T-helper 22 cell (primary cell): ENCODE data around the gene TRIML1.
"Not testable (repeated sequence)": the region's sequence is repeated elsewhere in the genome, so short reads cannot be mapped to it uniquely, and the experiment has no call there.

Source experiments
- DNase-seq: peaks from one replicate; pipeline ENCODE4 v3.0.0-alpha.2; 2020; ENCODE audit warnings: low read depth

TRIML1 gene

GRCh38 chr4:188154668-188155405 lies 15.6 kb downstream of the TRIML1 start:
- DNase-seq: no peak

DNA sequence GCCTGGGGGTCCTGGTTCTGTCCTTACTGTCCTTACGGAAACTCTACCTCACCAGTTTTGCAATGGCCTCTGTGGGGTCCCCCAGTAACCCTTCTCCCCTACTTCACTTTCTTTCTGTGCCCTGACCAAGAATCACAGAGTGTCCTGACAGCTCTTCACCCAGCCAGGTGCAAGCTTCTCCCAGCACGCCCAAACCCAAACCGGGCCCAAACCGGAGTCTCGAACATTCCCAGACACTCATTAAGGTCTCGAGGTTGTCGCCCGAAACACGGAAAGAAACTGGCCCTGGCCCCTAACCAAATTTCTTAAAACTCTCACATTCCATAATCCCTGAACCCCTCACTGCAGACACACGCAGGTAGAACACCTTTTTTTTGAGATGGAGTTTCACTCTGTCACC lies 19.1 kb downstream of the TRIML1 start:
- no peak for DNase-seq

DNA sequence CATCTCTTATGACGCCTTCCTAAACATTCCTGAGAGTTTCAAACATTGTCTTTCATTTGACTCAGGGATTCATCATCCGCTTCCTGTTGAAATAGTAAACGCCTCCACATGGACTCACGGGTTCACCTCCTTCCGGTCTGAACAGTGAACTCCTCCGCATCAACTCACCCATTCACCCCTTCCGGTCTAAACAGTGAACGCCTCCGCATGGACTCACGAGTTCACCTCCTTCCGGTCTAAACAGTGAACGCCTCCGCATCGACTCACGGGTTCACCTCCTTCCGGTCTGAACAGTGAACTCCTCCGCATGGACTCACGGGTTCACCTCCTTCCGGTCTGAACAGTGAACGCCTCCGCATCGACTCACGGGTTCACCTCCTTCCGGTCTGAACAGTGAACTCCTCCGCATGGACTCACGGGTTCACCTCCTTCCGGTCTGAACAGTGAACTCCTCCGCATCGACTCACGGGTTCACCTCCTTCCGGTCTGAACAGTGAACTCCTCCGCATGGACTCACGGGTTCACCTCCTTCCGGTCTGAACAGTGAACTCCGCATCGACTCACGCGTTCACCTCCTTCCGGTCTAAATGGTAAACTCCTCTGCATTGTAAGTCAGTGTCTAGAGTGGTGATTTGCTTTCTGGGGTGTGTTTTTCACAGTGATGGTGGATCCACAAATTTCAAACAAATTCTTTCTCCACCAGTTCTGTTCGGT lies 20.4 kb downstream of the TRIML1 start:
- DNase-seq: not testable (repeated sequence)

- no peak for DNase-seq
These were observed 21.2 kb downstream of the TRIML1 start for GRCh38 chr4:188160406-188160805.

DNA sequence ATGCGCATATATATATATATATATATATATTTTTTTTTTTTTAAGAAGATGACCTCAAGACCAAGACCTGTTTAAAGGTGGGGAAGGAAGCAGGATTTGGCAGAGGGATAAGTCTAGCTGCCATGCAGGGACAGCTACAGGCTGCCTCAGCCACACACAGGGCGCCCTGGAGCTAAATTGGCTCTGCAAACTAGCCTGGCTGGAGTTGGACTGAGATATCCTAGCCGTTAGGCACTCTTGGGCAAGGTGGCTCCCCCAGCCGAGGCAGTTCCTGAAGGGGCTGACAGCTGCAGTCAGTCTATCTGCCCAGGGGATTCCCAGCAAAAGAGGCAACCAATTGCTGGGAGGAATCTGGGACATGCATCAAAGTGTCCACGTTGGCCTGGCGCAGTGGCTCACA lies 21.9 kb downstream of the TRIML1 start:
- no peak for DNase-seq

DNA sequence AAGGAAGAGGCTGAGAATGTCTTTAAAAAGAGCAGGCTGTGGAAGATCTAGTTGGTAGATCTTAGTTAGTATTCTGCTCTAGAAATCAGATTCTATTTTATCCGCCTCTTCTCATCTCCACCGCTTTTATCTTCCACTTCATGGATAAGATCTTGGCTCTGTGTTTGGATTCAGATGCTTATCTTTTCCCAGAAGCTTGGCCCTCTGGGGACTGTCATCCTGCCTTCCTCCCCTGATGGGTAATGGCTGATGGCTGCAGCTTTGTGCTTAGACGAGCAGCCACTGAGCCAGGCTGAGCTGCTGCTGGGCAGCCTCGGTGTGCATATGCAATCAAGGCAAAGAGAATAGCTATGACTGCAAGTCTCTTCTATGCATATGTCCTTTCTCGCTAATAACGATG lies 23.5 kb downstream of the TRIML1 start:
- DNase-seq: no peak

DNA sequence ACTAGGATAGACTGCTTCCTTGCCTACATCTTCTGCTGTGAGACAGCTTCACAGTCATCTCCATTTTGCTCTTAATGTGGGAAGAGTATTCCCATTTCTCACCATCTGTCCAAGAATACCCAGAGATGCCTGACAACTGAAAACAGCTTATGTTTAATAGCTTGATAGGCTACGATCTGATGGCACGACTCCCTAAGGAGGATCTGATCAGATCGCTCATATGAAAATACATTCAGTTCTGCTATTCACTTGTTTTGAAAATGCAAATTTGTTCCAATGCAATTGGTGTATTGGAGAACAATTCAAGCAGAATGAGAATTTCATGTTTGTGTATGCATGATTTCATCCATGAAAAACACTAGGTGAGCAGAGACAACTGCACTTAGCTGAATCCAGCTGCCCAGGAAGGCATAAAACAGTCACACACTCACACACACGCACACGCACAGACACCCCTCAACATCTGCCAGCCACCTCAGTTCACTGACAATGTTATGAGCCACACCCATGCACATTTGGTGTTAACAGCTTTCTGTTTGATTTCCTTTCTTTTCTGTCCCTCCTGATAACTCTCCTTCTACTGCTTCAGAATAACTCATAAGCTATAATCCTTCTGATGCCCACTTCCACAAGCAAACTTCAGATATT lies 29.6 kb downstream of the TRIML1 start:
- DNase-seq: no peak

DNA sequence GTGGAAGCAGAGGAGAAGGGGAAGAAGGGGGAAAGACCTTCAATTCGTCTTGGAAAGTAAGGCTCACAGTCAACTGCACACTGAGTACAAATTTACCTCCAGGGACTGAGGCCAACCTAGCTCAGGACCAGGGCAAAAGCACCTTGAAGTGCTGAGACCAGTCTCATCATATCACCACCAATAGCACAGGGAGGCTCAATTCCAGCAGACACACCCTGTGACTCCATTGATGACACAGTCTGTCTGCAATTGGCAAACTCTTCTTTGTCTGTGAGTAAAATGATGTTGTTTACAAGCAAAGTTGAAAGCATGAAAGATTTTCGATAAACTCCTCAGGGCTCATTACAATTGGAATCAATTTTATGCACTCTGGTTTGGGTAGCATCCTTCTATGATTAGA lies 32.3 kb downstream of the TRIML1 start:
- DNase-seq: no peak

GRCh38 chr4:188175288-188175687 lies 36.0 kb downstream of the TRIML1 start:
- no peak for DNase-seq

GRCh38 chr4:188177997-188178675 lies 38.9 kb downstream of the TRIML1 start:
- no peak for DNase-seq

GRCh38 chr4:188178806-188179205 lies 39.6 kb downstream of the TRIML1 start:
- DNase-seq: no peak

DNA sequence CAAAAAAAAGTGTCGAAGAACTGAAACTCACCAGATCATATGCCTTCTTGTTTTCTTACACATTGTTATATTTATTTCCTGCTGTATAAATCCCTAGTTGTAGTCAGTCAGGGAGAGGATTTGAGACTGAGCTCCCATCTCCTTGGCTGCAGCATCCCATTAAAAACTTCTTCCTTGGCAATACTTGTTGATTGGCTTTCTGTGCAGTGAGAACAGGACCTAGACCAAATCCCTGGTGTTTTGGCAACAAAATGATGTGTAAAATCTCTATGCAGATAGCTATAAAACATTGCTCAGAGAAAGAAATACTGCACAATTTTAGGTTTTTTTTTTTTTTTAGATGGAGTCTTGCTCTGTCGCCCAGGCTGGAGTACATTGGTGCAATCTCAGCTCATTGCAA lies 47.9 kb downstream of the TRIML1 start:
- no peak for DNase-seq

- no peak for DNase-seq
These were observed 51.2 kb downstream of the TRIML1 start for GRCh38 chr4:188190461-188190860.

DNA sequence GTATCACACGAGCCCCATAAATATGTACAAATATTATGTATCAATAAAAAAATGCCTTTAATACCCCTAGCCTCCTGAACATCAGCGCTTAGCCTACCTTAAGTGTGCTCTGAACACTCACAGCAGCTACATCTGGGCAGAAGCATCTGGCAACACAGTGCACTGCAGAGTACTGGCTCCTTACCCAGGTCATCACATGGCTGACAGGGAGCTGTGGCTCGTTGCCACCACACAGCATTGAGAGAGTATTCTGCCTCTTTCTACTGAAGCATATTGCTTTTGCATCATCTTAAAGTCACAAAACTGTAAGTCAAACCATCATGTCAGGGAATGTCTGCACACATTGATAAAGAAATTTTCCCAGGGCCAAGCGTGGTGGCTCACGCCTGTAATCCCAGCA lies 55.2 kb downstream of the TRIML1 start:
- DNase-seq: no peak

DNA sequence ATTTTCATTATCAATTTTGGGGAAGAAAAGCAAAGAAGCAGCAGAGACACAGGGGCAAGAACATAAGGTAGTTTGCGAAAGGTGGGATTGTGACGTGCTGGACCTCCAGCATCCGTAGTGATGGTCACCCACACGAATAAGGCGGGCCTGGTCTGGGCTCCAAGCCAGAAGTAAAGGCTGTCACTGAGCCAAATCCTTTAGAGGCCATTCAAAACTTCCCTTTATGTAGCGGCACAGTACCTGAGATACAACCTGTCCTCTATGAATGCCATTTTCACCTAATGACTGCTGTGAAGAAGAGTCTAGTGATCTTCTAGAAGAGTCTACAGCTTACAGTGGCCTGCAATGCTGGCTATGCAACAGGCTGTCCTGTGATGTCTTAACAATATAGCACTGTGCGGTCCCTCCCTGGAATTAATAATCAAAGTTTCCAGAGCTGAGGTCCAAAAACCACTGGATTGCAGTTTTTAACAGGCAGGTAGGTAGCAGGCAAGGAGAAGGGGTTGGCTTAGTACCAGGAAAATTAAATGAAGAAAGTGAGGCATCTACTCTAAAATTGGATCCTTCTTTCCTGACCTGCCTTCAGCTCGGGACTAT lies 56.2 kb downstream of the TRIML1 start:
- no peak for DNase-seq

DNA sequence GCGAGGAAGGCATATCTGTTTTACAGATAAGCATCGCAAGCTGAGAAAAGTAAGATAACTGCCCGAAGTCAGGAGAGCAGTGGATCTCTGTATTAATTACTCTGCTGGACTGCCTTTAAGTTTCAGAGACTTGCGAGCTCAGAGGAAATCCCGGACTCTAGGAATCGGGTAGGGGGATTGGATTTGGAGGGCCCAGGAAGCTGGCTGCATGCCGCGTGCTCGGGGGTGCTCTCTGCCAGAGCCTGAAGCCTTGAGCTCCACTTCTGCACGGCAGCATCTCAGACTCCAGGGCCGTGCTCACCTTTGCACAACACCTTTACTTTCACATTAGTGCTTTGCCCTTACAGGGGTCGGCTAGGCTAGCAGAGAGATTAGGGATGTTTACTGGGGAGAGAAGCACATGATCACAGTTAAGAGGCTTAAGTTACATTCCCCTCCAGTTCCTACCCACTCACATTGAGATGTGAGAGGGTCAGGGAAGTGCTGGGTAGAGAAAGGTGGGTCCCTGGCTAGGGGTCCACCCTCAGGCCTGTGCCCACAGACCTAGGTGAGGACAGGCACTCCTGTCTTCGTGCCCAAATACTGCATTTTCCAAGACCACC lies 57.0 kb downstream of the TRIML1 start:
- no peak for DNase-seq
